Left kidney (tissue), 2 donors: ENCODE data around the gene BBIP1. TPM values are rescaled to one million over a fixed set of nuclear protein-coding genes. Genes with fewer than 3 reads are reported as not detected.
"Not testable (repeated sequence)": the region's sequence is repeated elsewhere in the genome, so short reads cannot be mapped to it uniquely, and the experiment has no call there.

Experiments used
- DNase-seq: peaks from one replicate; pipeline ENCODE4 v3.0.0-alpha.2; 2013
- polyA plus RNA-seq: library from polyadenylated mRNA; unstranded; fragments of 120-200 nt; gene quantifications from one replicate; pipeline ENCODE4 v1.2.1, GENCODE V29; 2013; ENCODE audit not compliant: insufficient read length

Gene BBIP1
- polyA plus RNA-seq, 1 donor = 69.0 TPM

- DNase-seq = no peak
Observed at GRCh38 chr10:110892602-110893288, 26.2 kb downstream of the BBIP1 start.

DNA sequence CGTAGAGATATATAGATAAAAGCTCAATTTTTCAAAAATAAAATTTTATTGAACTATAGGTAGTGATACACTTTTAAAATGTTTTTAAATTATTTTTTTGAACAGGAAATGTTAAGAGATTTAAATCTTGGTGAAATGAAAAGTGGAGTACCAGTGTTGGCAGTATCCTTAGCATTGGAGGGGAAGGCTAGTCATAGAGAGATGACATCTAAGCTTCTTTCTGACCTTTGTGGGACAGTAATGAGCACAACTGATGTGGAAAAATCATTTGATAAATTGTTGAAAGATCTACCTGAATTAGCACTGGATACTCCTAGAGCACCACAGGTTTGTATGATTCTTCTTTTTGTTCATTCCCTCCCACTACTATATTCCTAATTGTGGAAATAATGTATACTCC, 31.4 kb downstream of the BBIP1 start:
- DNase-seq = no peak

- no peak for DNase-seq
Observed at GRCh38 chr10:110885932-110886674, 32.9 kb downstream of the BBIP1 start.

DNA sequence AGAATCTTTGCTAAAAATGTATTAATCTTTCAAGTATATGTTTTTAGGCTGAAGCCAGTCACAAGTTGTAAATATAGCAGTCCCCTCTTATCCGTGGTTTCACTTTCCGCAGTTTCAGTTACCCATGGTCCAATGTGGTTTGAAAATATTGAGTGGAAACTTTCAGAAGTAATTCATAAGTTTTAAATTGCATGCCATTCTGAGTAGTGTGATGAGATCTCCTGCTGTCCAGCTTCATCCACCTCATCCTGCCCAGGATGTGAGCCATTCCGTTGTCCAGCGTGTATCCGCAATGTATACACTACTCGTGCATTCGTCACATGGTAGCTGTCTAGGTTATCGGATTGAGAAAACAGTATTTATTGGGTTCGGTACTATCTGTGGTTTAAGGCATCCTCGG, 35.1 kb downstream of the BBIP1 start:
- no peak for DNase-seq

- DNase-seq = no peak
Observed at GRCh38 chr10:110881905-110882304, 37.1 kb downstream of the BBIP1 start.

DNA sequence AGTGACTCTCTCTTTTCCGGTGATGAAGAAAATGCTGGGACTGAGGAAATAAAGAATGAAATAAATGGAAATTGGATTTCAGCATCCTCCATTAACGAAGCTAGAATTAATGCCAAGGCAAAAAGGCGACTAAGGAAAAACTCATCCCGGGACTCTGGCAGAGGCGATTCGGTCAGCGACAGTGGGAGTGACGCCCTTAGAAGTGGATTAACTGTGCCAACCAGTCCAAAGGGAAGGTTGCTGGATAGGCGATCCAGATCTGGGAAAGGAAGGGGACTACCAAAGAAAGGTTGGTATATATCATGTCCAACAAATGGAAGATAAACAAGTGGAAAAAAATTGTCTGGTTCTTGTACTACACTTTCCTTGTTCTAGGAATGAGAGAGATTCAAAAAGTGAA, 37.7 kb downstream of the BBIP1 start:
- no peak for DNase-seq

- DNase-seq = no peak
Observed at GRCh38 chr10:110880012-110880411, 39.0 kb downstream of the BBIP1 start.

GRCh38 chr10:110876788-110877187, 42.2 kb downstream of the BBIP1 start:
- DNase-seq = no peak

GRCh38 chr10:110876000-110876399, 43.0 kb downstream of the BBIP1 start:
- DNase-seq = no peak

DNA sequence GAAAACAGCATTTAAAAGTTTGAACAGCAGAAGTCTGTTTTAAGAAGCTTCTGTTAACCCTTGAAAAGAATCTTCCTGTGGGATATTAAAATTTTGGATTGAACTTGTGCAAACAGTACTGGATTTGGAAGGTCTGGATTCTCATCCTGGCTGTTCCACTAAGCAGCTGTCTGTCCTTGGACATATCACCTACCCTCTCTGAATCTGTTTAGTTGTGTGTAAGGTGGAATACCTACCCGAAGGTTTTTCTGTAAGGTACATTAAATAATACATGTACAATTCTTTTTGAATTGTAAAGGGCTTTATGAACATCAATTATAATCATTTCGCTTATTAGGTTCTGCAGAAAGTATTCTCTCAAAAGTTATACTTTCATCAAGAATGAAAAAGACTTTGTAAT, 45.0 kb downstream of the BBIP1 start:
- no peak for DNase-seq

GRCh38 chr10:110872984-110873923, 45.7 kb downstream of the BBIP1 start:
- DNase-seq = peak; percentile 27

DNA sequence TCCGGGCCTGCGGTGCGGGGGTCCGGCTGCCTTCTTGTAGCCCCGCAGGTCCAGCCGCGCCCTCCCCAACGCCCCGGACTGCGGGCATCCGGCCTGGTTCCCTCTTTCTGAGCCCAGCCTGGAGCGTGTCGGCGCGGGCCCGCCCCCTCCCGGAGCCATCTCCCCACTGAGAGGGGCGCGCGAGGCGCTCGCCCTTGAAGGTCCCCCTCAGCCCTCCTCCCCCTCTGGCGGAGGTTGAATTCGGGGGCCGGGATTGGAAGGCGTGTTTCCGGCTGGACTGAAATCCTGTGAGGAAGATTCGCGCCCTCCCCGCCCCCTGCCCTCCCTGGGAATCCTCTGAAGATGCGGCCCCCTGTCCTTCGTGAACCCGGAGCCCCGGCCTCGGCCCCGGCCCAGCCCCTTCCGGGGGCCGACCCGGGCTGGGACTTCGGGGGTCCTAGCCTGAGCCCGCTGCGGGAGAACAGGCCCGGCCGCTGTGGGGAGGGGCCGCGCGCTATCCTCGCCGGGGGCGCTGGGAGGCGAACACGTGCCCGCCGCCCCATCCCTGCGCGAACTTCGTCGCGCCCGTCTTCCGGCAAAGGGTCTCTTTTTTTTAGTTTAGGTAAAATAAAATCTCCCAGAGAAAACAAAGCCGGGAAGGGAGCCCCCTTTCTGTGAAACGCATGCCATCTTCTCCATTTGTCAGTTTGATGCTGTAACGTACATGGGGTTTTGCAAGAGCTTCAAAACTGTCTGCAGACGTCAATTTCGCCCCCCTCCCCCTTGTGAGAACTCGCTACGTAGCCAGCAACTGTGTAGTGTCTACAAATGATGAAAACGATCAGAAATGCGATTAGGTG, 46.6 kb downstream of the BBIP1 start:
- DNase-seq = peak; percentile 80

- DNase-seq = peak; percentile 100
Observed at GRCh38 chr10:110871298-110872084, 47.5 kb downstream of the BBIP1 start, which contains the start of gene PDCD4. Gene PDCD4 (plus strand): TSS chr10:110871928. CDS start chr10:110876028, 4,100 bp downstream.

DNA sequence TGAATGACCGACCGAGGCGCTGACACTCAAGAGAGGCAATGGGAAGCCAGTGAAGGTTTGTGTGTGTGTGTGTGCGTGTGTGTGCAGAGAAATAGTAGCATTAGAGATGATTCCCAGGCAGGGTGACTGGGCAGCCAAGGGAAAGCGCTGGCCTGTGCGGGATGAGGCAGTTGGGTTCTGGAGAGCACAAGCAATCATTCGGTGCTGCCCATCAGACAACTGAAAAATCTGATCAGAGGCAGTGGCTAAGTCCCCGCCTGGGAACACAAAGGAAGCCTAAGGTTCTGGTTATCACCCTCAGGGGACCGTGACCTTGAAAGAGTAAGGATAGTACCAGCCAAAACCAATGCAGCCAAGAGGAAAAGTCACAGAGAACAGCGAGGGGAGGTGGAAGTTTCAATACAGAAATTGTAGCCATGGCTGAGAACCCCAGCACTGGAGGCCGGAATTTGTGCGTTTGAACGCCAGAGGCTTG, 48.1 kb downstream of the BBIP1 start:
- DNase-seq = no peak

GRCh38 chr10:110868981-110869380, 50.0 kb downstream of the BBIP1 start:
- no peak for DNase-seq

DNA sequence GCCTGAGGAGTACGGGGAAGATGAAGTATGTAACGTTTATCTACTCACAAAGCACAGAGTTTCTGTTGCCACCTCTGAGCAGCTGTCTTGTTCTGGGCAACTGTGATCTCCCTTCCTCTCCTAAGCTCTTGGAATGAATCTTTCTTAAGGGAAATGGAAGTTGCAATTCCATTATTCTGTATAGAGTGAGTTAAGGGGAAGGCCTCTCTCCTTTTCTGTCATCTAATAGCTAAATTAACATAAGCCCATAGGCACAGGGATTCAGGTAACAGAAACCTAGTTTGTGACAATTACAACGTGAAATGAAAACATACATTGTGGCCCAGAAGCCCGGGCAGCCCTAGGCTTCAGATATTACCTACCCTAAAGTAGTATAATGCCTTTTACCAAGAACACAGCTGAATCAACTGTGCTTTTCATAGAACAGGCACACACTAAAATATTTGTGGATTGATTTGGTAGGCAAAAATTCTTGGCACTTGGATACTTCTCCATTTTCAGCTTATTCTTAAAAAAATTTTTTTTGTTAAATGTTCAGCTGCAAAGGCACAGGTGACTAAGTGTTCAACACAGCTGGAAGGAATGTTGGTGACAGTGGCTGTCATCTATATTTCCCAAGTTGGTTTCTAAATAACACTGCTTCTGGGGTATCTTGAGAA, 51.0 kb downstream of the BBIP1 start:
- no peak for DNase-seq

DNA sequence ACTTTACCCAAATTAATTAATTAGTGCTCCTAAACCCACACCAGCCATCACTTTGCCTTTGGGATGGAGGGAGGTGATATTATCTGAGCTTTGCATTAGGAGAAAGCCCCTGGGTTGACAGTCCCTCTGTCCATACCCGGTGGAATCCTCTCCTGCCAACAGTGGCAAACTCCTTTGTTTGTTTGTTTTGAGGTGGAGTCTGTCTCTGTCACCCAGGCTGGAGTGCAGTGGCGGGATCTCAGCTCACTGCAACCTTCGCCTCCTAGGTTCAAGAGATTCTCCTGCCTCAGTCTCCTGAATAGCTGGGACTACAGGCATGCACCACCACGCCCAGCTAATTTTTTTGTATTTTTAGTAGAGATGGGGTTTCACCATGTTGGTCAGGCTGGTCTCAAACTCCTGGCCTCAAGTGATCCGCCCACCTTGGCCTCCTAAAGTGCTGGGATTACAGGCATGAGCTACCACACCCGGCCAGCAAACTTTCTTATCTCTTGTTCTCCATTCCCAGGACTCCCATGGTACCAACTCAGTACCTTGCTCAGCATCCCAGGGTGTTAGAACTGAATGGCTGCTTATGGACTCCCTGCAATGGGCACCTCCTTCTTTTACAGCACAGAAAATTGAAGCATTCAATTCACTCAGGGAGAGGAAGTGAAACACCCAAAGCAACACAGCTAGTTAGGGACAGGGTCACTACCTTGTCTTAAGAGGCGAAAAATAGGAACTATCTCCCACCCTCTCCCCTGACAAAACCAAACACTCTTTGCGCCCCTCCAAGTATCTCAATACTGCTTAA, 51.8 kb downstream of the BBIP1 start:
- not testable (repeated sequence) for DNase-seq

DNA sequence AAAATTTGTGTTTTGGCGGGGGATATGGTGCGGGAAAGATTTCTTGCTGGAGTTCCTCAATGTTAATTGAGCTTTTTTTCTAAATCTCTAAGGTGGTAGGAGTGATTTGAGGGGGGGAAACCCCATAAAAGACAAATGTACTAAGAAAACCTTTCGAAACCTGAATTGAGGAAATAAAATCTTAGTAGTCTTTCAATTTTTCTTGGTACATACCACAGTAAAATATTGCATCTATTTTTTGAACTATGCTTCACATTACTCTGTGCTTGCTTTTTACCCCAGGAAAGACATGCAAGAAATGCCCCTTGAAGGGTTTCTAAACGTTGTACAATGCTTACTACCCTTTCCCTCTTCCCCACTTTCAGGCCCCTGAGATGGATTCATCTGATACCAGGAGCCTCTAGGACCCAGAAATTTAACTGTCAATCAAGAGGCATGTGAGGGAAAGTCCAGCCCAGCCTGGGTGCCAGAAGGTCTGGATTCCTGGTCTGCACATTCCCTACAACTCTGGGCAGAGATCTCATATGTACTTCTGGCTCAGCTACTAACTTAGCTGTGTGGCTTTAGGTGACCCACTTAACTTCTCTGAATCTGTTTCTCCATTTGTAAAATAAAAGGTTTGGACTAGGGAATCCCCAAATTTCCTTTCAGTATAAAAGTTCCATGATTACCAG, 53.0 kb downstream of the BBIP1 start:
- DNase-seq = no peak
